Mucosa of rectum (tissue), 2 donors: Measurements from ENCODE around the gene ARHGEF26.

ENCODE experiments used
- H3K27ac ChIP-seq, 2 donors: one replicate each; pipeline ENCODE4 v1.7.0; 2013; ENCODE audit warnings: inconsistent platforms in 2 of 2, low read depth in 2 of 2, low read length in 2 of 2
- H3K27me3 ChIP-seq, 2 donors: one replicate each; pipeline ENCODE4 v1.7.0; 2013; ENCODE audit warnings: low read length in 2 of 2; ENCODE audit not compliant: control insufficient read depth in 2 of 2, insufficient read depth in 2 of 2
- H3K36me3 ChIP-seq, 2 donors: one replicate each; pipeline ENCODE4 v1.7.0; 2013; ENCODE audit warnings: low read length in 2 of 2; ENCODE audit not compliant: control insufficient read depth in 2 of 2, insufficient read depth in 2 of 2
- H3K4me1 ChIP-seq, 2 donors: one replicate each; pipeline ENCODE4 v1.7.0; 2013; ENCODE audit warnings: low read length in 2 of 2, mild to moderate bottlenecking in 1 of 2; ENCODE audit not compliant: control insufficient read depth in 2 of 2, insufficient read depth in 2 of 2
- H3K4me3 ChIP-seq, 2 donors: one replicate each; pipeline ENCODE4 v1.7.0; 2013; ENCODE audit warnings: low read length in 2 of 2
- H3K9ac ChIP-seq, 2 donors: one replicate each; pipeline ENCODE4 v1.7.0; 2013; ENCODE audit warnings: low read length in 2 of 2, low read depth in 1 of 2, mild to moderate bottlenecking in 1 of 2
- H3K9me3 ChIP-seq, 2 donors: one replicate each; pipeline ENCODE4 v1.7.0; 2013; ENCODE audit warnings: low read length in 2 of 2; ENCODE audit not compliant: control insufficient read depth in 2 of 2
- donor health status: healthy.
- donor health status: Normal muscosa, but diverticular disease.

ARHGEF26 gene

DNA sequence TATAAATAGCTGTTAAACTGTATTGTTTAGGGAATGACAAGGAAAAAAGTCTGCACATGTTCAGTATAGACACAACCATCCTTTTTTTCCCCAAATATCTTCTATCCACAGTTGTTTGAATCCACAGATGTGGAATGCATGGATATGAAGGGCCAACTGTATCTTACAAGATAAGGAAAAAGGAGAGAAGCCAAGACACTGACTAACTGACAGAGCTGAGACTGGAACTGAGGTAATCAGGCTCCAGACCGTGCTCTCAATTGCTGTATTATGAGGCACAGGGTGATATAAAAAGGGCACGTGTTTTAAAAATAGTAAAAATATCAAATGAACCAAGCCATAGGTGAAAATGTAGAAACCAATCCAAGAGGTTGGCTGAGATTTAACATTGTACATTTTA lies 154.1 kb downstream of the ARHGEF26 start:
- Histone ChIP-seq H3K27ac (no peak overlapping the region), H3K9me3 (no peaks in the 10 kb centered on the region), H3K27me3 (no peaks in the 10 kb centered on the region), H3K4me3 (no peak overlapping the region), H3K36me3 (peaks cover 47 to 61% of the 10 kb centered on the region in 2 donors), H3K4me1 (no peaks in the 10 kb centered on the region), H3K9ac (no peak overlapping the region)

DNA sequence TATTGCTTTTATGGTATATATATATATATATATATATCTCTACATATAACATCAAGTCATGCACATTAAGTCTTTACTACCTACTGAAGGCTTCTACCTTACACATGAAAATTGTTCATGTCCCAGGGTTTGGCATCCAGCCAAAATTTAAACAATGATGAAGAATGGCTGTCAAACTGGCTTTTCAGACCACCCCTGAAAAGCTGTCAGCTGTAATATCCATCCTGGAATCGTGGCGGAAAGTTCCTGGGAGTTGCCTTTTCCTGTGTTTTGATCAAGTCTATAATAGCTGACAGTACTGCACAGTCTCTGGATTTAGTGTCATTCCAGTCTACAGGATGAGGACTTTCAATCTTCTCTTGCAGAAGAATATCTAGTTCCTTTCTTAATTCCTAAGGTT lies 154.8 kb downstream of the ARHGEF26 start:
- Histone ChIP-seq H3K9me3 (no peaks in the 10 kb centered on the region), H3K9ac (no peak overlapping the region), H3K27me3 (no peaks in the 10 kb centered on the region), H3K27ac (no peak overlapping the region), H3K36me3 (peaks cover 54 to 66% of the 10 kb centered on the region in 2 donors), H3K4me3 (no peak overlapping the region), H3K4me1 (no peaks in the 10 kb centered on the region)

DNA sequence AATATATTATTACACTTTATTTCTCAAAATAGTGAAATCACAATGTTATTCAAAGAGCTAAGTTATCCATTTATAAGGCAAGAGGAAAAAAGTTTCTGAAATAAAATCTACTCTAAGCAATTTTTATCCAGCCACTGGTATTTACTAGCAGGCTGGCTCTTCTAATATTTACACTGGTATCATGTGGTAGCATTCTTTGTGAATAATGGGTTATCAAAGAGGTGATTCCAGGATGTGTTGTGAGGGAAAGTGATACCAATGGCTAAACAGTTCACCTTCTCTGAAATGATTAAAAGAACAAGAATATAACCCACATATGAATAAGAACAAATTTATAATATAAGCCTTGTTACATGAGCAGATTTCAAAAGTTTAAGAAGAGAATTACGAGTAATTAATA lies 159.0 kb downstream of the ARHGEF26 start:
- peaks cover 49 to 66% of the 10 kb centered on the region in 2 donors for H3K36me3 ChIP-seq
- no peak overlapping the region for H3K4me3 ChIP-seq
- H3K27ac ChIP-seq, result no peak overlapping the region
- H3K9ac ChIP-seq, result no peak overlapping the region
- no peaks in the 10 kb centered on the region for H3K9me3 ChIP-seq
- no peaks in the 10 kb centered on the region for H3K4me1 ChIP-seq
- no peaks in the 10 kb centered on the region for H3K27me3 ChIP-seq

DNA sequence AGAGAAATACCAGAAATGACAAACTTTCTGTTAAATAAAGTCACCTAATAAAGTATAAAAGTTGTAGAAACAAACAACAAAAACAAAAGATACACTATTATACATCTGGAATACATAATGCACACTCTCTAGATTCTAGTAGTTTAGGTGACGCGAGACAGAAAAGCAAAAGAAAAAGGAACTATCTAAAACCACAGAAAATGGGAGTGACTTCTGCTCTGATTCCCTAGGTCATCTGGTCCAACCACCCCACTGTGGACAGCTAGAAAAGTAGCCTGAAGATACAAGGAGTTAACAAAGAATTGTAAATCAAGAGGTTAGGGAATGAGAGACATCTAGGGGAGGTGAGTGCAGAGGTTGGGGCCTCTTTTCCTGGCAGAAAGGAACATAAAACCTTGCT lies 164.0 kb downstream of the ARHGEF26 start:
- no peak overlapping the region for H3K4me3 ChIP-seq
- peaks cover 43 to 58% of the 10 kb centered on the region in 2 donors for H3K36me3 ChIP-seq
- H3K9ac ChIP-seq, result no peak overlapping the region
- H3K9me3 ChIP-seq, result no peaks in the 10 kb centered on the region
- H3K27me3 ChIP-seq, result no peaks in the 10 kb centered on the region
- no peak overlapping the region for H3K27ac ChIP-seq
- no peaks in the 10 kb centered on the region for H3K4me1 ChIP-seq

DNA sequence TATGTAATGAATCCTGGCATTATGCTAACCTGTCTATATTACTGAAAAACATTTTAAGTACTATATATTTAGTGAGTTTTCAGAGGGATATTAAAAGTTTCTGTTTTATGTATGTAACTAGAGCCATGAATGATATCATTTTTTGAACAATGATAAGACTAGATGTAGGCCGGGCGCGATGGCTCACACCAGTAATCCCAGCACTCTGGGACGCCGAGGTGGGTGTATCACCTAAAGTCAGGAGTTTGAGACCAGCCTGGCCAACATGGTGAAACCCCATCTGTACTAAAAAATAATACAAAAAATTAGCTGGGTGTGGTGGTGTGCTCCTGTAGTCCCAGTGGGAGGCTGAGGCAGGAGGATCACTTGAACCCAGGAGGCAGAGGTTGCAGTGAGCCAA lies 169.0 kb downstream of the ARHGEF26 start:
- Histone ChIP-seq H3K27ac (no peak overlapping the region), H3K9me3 (no peaks in the 10 kb centered on the region), H3K4me1 (no peaks in the 10 kb centered on the region), H3K36me3 (peaks cover 36 to 54% of the 10 kb centered on the region in 2 donors), H3K4me3 (no peak overlapping the region), H3K9ac (no peak overlapping the region), H3K27me3 (no peaks in the 10 kb centered on the region)

DNA sequence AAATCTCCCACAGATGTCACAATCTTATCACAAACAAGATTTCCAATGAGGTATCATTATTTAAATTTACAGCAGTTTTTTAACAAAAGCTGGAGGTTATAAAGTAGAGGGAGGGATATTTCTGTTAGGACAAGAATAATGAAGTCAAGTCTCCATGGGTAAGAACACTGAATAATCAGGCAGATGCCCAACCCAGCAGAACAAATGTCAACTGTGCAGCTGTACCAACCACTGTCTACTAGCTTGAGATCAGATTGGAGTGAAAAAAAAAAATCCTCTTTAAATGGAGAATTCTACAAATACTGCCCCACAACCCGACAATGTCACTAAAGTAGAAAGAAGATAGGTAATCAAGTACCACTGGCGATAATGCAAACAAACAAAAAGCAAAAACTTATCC lies 172.8 kb downstream of the ARHGEF26 start:
- Histone ChIP-seq H3K4me3 (no peak overlapping the region), H3K4me1 (no peaks in the 10 kb centered on the region), H3K36me3 (peaks cover 43 to 46% of the 10 kb centered on the region in 2 donors), H3K27me3 (no peaks in the 10 kb centered on the region), H3K9ac (no peak overlapping the region), H3K27ac (no peak overlapping the region), H3K9me3 (no peaks in the 10 kb centered on the region)

DNA sequence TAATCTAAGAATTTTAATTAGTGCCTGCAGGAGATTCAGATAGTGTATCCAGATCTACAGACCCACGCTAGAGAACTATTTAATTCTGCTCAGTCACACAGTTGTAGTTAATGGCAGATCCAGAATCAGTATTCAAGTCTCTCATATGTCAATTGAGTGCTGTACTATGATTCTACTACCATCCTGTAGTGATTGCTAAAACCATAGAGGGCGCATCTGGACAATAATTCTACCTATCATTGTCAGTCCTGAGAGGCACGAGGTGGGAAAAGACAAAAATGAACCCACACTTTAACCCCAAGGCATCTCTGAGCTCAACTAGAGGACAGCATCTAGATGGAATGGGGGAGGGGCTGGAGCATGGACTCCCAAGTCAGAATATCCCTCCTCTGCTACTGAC lies 180.4 kb downstream of the ARHGEF26 start:
- Histone ChIP-seq H3K27ac (no peak overlapping the region), H3K9ac (no peak overlapping the region), H3K4me1 (no peaks in the 10 kb centered on the region), H3K27me3 (no peaks in the 10 kb centered on the region), H3K9me3 (no peaks in the 10 kb centered on the region), H3K4me3 (no peak overlapping the region), H3K36me3 (peaks cover 66 to 79% of the 10 kb centered on the region in 2 donors)

DNA sequence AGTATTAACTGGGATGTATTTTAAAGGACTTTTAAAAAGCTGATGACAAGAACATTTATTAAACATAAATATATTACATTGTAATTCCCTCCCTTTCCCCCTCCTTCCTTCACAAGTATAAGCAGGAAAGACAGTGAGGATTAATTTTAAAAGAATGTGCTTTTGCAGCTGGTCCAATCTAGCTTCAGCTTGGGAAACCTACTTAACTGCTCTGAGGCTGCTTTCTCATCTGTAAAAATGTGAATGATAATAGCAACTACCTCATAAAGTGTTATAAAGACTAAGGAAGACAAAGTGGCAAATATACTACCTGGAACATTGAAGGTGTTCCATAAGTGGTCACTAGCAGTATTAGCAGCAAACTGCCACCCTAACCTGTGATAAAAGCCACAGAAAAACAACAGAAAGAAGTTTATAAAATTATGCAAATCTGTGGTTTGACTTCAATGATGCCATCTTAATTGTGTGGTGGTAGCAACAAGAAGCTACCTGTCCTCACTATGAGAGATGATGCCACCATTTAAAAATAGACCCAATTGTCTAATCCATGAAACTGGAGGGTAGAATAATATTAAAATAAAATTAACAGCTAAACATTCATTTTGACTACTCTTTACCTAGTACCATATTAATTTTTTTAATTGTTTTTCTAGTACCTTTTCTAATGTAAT lies 183.1 kb downstream of the ARHGEF26 start:
- Histone ChIP-seq H3K27me3 (no peaks in the 10 kb centered on the region), H3K36me3 (peaks cover 60 to 66% of the 10 kb centered on the region in 2 donors), H3K9ac (no peak overlapping the region), H3K9me3 (no peaks in the 10 kb centered on the region), H3K4me3 (no peak overlapping the region), H3K4me1 (no peaks in the 10 kb centered on the region), H3K27ac (no peak overlapping the region)

DNA sequence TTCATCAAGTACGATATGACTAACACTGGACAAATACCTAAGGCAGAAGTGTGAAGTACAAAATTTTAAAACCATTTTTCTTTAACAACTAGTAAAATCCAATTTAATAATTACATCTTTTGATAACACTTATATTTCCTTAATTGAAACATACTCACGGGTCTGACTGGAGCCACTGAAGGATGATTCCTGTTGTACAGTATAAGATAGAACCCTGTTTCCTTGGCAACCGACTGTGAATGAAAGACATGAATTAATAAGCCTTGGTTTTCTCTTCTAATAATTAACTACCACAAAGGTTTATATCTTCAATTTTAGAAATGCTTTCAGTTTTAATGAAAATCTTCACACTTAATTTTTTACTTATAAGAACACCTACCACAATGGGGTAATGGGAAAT lies 183.7 kb downstream of the ARHGEF26 start:
- no peaks in the 10 kb centered on the region for H3K27me3 ChIP-seq
- H3K4me1 ChIP-seq, result no peaks in the 10 kb centered on the region
- no peak overlapping the region for H3K27ac ChIP-seq
- H3K36me3 ChIP-seq, result peaks cover 55 to 59% of the 10 kb centered on the region in 2 donors
- no peaks in the 10 kb centered on the region for H3K9me3 ChIP-seq
- H3K4me3 ChIP-seq, result no peak overlapping the region
- H3K9ac ChIP-seq, result no peak overlapping the region

DNA sequence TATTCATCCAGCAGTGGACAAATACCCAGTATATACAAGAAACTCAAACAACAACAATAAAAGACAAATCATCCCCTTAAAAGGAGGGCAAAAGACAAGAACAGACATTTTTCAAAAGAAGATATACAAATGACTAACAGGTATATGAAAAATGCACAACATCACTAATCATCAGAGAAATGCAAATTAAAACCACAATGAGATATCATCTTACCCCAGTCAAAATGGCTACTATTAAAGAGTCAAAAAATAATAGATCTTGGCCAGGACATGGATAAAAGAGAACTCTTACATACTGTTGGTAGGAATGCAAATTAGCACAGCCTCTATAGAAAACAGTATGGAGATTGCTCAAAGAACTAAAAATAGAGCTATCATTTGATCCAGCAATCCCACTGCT lies 186.2 kb downstream of the ARHGEF26 start:
- Histone ChIP-seq H3K36me3 (peaks cover 33 to 42% of the 10 kb centered on the region in 2 donors), H3K9ac (no peak overlapping the region), H3K9me3 (no peaks in the 10 kb centered on the region), H3K4me1 (no peaks in the 10 kb centered on the region), H3K4me3 (no peak overlapping the region), H3K27me3 (no peaks in the 10 kb centered on the region), H3K27ac (no peak overlapping the region)
